DOHH2 (cell line): ENCODE measurements around the gene SCAMP1.

Experiments used
- CTCF ChIP-seq: fragments of 200-600 bp; sonication (generic); IDR thresholded peaks from one replicate; pipeline ENCODE4 v1.5.1; 2014; ENCODE audit warnings: antibody characterized with exemption, mild to moderate bottlenecking, low read depth, low read length; ENCODE audit not compliant: poor library complexity, severe bottlenecking
- EZH2phosphoT487 ChIP-seq: fragments of 200-600 bp; sonication (generic); IDR thresholded peaks from 2 replicates; pipeline ENCODE4 v1.6.1; 2017; ENCODE audit warnings: borderline replicate concordance, mild to moderate bottlenecking, antibody characterized with exemption, low read length, moderate library complexity, mixed read lengths

- TF ChIP-seq CTCF (no peak), EZH2phosphoT487 (no peak)
Observed at GRCh38 chr5:78353520-78353919, 6.9 kb upstream of the SCAMP1 start.
